Measurements from ENCODE around the gene TIE1.

DNA sequence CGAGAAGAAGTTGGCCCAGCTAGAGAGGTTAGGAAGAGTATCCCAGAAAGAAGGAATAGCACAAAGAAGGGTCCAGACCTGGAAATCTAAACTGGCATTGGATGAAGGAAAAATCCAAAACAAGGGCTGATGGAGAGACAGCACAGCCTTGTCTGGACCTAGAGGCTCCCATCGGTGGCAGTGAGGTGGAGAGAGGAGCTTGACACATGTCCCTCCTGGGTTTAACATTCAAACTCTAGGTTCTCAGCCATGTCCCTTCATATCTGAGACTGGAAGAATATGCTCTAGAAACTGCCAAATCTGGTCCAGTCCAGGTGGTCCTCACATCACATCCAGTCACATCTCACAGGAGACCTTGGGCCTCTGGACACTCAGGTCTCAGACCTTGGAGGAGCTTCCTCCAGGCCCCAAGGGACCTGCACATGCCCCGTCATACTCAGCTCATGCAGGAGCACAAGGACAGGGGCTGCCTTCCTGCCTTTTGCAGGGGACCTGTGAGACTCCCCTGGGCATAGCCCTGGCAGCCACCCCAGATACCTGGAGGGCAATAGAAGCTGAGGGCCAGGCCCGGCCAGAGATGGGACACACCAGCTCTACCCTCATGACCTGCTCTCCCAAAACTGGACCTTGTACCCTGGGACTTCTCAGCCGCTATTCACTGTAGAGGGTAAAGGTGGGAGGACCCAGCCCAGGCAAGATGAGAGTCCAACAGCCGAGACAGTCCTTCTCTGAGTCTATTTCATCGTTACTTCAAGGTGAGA lies 23.5 kb upstream of the TIE1 start:
- TF ChIP-seq EP300 (IDR thresholded peaks at IDR 0.05): no peak
- TF ChIP-seq, protein P1, sequence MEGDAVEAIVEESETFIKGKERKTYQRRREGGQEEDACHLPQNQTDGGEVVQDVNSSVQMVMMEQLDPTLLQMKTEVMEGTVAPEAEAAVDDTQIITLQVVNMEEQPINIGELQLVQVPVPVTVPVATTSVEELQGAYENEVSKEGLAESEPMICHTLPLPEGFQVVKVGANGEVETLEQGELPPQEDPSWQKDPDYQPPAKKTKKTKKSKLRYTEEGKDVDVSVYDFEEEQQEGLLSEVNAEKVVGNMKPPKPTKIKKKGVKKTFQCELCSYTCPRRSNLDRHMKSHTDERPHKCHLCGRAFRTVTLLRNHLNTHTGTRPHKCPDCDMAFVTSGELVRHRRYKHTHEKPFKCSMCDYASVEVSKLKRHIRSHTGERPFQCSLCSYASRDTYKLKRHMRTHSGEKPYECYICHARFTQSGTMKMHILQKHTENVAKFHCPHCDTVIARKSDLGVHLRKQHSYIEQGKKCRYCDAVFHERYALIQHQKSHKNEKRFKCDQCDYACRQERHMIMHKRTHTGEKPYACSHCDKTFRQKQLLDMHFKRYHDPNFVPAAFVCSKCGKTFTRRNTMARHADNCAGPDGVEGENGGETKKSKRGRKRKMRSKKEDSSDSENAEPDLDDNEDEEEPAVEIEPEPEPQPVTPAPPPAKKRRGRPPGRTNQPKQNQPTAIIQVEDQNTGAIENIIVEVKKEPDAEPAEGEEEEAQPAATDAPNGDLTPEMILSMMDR (IDR thresholded peaks at IDR 0.05): no peak

Data from gastroesophageal sphincter (tissue), 3 donors.